WTC11 (cell line): ENCODE results near the gene ASB5. TPM values are rescaled to one million over a fixed set of nuclear protein-coding genes. Genes with fewer than 3 reads are reported as not detected.
"Not testable (repeated sequence)": the region's sequence is repeated elsewhere in the genome, so short reads cannot be mapped to it uniquely, and the experiment has no call there.

ENCODE experiments used
- ATAC-seq: fragments of 200-7000 bp; cut with Tn5 transposase; 2 replicates; pipeline ENCODE4 v1.10.0; 2021; ENCODE audit warnings: mild to moderate bottlenecking, moderate library complexity
- CTCF ChIA-PET: fragments of 300-600 bp; sonication (Branson Sonifier 250); formaldehyde crosslinking; loops from one replicate; lab custom pipeline; 2021; ENCODE audit warnings: antibody characterized with exemption; lab: Charles Lee
- POLR2A ChIA-PET: fragments of 350-600 bp; sonication (Branson Sonifier 250); formaldehyde crosslinking; loops from one replicate; lab custom pipeline; 2021; ENCODE audit warnings: antibody characterized with exemption; lab: Charles Lee
- DNase-seq: peaks from one replicate; pipeline ENCODE4 v3.0.0; 2021; ENCODE audit warnings: low spot score
- H3K27ac Mint-ChIP-seq: 2 replicates; pipeline ENCODE4 v1.8.0; 2021; ENCODE audit warnings: mixed read lengths
- H3K27me3 Mint-ChIP-seq: 2 replicates; pipeline ENCODE4 v1.8.0; 2021; ENCODE audit warnings: low read depth, mild to moderate bottlenecking, moderate library complexity, mixed read lengths
- H3K36me3 Mint-ChIP-seq: 2 replicates; pipeline ENCODE4 v1.8.0; 2021; ENCODE audit warnings: mixed read lengths
- H3K4me1 Mint-ChIP-seq: 2 replicates; pipeline ENCODE4 v1.8.0; 2022; ENCODE audit warnings: mixed read lengths
- H3K4me3 Mint-ChIP-seq: 2 replicates; pipeline ENCODE4 v1.8.0; 2021; ENCODE audit warnings: mild to moderate bottlenecking, moderate library complexity, mixed read lengths
- H3K9me3 Mint-ChIP-seq: 2 replicates; pipeline ENCODE4 v1.8.0; 2021; ENCODE audit warnings: mixed read lengths
- ATF1 ChIP-seq: sonication (generic); formaldehyde crosslinking; IDR thresholded peaks from 2 replicates; pipeline ENCODE4 v1.8.1; 2023; ENCODE audit warnings: mild to moderate bottlenecking, moderate library complexity, missing genetic modification reagents
- ATF2 ChIP-seq: sonication (generic); formaldehyde crosslinking; IDR thresholded peaks from 2 replicates; pipeline ENCODE4 v1.8.1; 2022; ENCODE audit warnings: low read depth, missing genetic modification reagents, borderline replicate concordance
- CBFB ChIP-seq: sonication (generic); formaldehyde crosslinking; IDR thresholded peaks from 2 replicates; pipeline ENCODE4 v1.8.1; 2022; ENCODE audit warnings: mild to moderate bottlenecking, low read depth, missing genetic modification reagents
- CDX4 ChIP-seq: fragments of 250-450 bp; sonication (Bioruptor Pico); IDR thresholded peaks from 2 replicates; pipeline ENCODE4 v1.9.0; 2021; ENCODE audit warnings: moderate library complexity, mild to moderate bottlenecking, inconsistent platforms, borderline replicate concordance
- E2F1 ChIP-seq: sonication (generic); formaldehyde crosslinking; IDR thresholded peaks from 2 replicates; pipeline ENCODE4 v1.8.0; 2022; ENCODE audit warnings: mild to moderate bottlenecking, missing genetic modification reagents
- GABPB1 ChIP-seq: sonication (generic); formaldehyde crosslinking; IDR thresholded peaks from 2 replicates; pipeline ENCODE4 v1.8.1; 2023; ENCODE audit warnings: mild to moderate bottlenecking, missing genetic modification reagents
- NR1H2 ChIP-seq: sonication (generic); formaldehyde crosslinking; IDR thresholded peaks from 2 replicates; pipeline ENCODE4 v1.9.0; 2021; ENCODE audit warnings: mild to moderate bottlenecking, moderate library complexity, missing genetic modification reagents
- NR2C2 ChIP-seq: sonication (generic); formaldehyde crosslinking; IDR thresholded peaks from 2 replicates; pipeline ENCODE4 v1.8.0; 2022; ENCODE audit warnings: mild to moderate bottlenecking, missing genetic modification reagents
- OVOL2 ChIP-seq: fragments of 250-450 bp; sonication (Bioruptor Pico); IDR thresholded peaks from 2 replicates; pipeline ENCODE4 v1.9.0; 2021; ENCODE audit warnings: mild to moderate bottlenecking, borderline replicate concordance
- PRDM15 ChIP-seq: sonication (generic); formaldehyde crosslinking; IDR thresholded peaks from 2 replicates; pipeline ENCODE4 v1.8.0; 2022; ENCODE audit warnings: missing genetic modification reagents
- PREB ChIP-seq: sonication (generic); formaldehyde crosslinking; IDR thresholded peaks from 2 replicates; pipeline ENCODE4 v1.8.1; 2022; ENCODE audit warnings: mild to moderate bottlenecking, missing genetic modification reagents, moderate library complexity, borderline replicate concordance
- RORB ChIP-seq: fragments of 250-450 bp; sonication (Bioruptor Pico); IDR thresholded peaks from 2 replicates; pipeline ENCODE4 v1.9.0; 2021; ENCODE audit warnings: mild to moderate bottlenecking
- SOX15 ChIP-seq: fragments of 250-450 bp; sonication (Bioruptor Pico); IDR thresholded peaks from 2 replicates; pipeline ENCODE4 v1.9.0; 2021; ENCODE audit warnings: mild to moderate bottlenecking
- STAT6 ChIP-seq: sonication (generic); formaldehyde crosslinking; conservative IDR thresholded peaks from 2 replicates; pipeline ENCODE4 v1.8.1; 2023; ENCODE audit warnings: mild to moderate bottlenecking, low read depth, missing genetic modification reagents, moderate library complexity
- USF2 ChIP-seq: sonication (generic); formaldehyde crosslinking; IDR thresholded peaks from 2 replicates; pipeline ENCODE4 v1.8.1; 2023; ENCODE audit warnings: mild to moderate bottlenecking, missing genetic modification reagents, moderate library complexity
- ZNF121 ChIP-seq: sonication (generic); formaldehyde crosslinking; IDR thresholded peaks from 2 replicates; pipeline ENCODE4 v1.8.0; 2023; ENCODE audit warnings: missing genetic modification reagents
- ZNF263 ChIP-seq: sonication (generic); formaldehyde crosslinking; IDR thresholded peaks from 2 replicates; pipeline ENCODE4 v1.8.1; 2022; ENCODE audit warnings: low read depth, mild to moderate bottlenecking, moderate library complexity, missing genetic modification reagents
- ZNF317 ChIP-seq: sonication (generic); formaldehyde crosslinking; IDR thresholded peaks from 2 replicates; pipeline ENCODE4 v1.8.1; 2023; ENCODE audit warnings: low read depth, mild to moderate bottlenecking, moderate library complexity, missing genetic modification reagents, borderline replicate concordance
- ZNF423 ChIP-seq: fragments of 250-450 bp; sonication (Bioruptor Pico); IDR thresholded peaks from 2 replicates; pipeline ENCODE4 v2.1.2; 2022; ENCODE audit warnings: mild to moderate bottlenecking, moderate library complexity
- total RNA-seq: library from RNA; stranded (reverse); gene quantifications from 3 replicates; pipeline ENCODE4 v1.2.3, GENCODE V29; 2021

The ASB5 gene
- total RNA-seq, 1 experiment from 2014 or later = not detected

- TF ChIP-seq OVOL2 (CRISPR knock-in tag) (no peak), USF2 (CRISPR knock-in tag) (no peak)
These were observed 29.6 kb upstream of the ASB5 start (continued) for GRCh38 chr4:176298664-176299063.

GRCh38 chr4:176295907-176296306 is 26.9 kb upstream of the ASB5 start:
- H3K27me3 Mint-ChIP-seq, H3K4me1 Mint-ChIP-seq, H3K36me3 Mint-ChIP-seq, ATAC-seq, POLR2A ChIA-PET, H3K27ac Mint-ChIP-seq, H3K9me3 Mint-ChIP-seq, DNase-seq, H3K4me3 Mint-ChIP-seq: not testable (repeated sequence)
- CTCF ChIA-PET = interaction anchor here (0.6 kb wide), 1 partner anchor 10 kb away, joined by 3 read pairs; no protein-coding TSS in a partner anchor

- Mint-ChIP-seq H3K36me3 (no peaks in the 10 kb centered on the region), H3K4me1 (0 out of 2 replicates have a peak, but pooled peaks cover 5% of the 10 kb centered on the region), H3K9me3 (no peaks in the 10 kb centered on the region), H3K27me3 (no peaks in the 10 kb centered on the region), H3K27ac (no peak overlapping the region), H3K4me3 (no peak overlapping the region)
- TF ChIP-seq STAT6 (CRISPR knock-in tag) (no peak), E2F1 (CRISPR knock-in tag) (no peak), PREB (CRISPR knock-in tag) (no peak), GABPB1 (CRISPR knock-in tag) (no peak), ZNF423 (CRISPR knock-in tag) (no peak), NR1H2 (CRISPR knock-in tag) (no peak), ATF1 (CRISPR knock-in tag) (no peak), CDX4 (CRISPR knock-in tag) (no peak), ATF2 (CRISPR knock-in tag) (no peak), ZNF317 (CRISPR knock-in tag) (no peak), SOX15 (CRISPR knock-in tag) (no peak), ZNF263 (no peak), ZNF121 (CRISPR knock-in tag) (no peak), PRDM15 (CRISPR knock-in tag) (no peak), NR2C2 (CRISPR knock-in tag) (no peak), CBFB (CRISPR knock-in tag) (no peak), RORB (CRISPR knock-in tag) (no peak)
- CTCF ChIA-PET = interaction anchor here (0.6 to 1.5 kb wide), 2 partner anchors 16 to 47 kb away, joined by 3 to 6 read pairs; no protein-coding TSS in a partner anchor
- ATAC-seq (no peak), DNase-seq (no peak)
- POLR2A ChIA-PET = no interaction called here
These were observed 24.6 kb upstream of the ASB5 start for GRCh38 chr4:176293660-176294059.
